Common myeloid progenitor, CD34-positive (primary cell): ENCODE measurements around the gene BANK1. TPM values are rescaled to one million over a fixed set of nuclear protein-coding genes. Genes with fewer than 3 reads are reported as not detected.

Experiments used
- CTCF ChIA-PET: fragments of 350-600 bp; sonication (Branson Sonifier 250); formaldehyde crosslinking; loops from one replicate; lab custom pipeline; 2021; ENCODE audit warnings: antibody characterized with exemption; lab: Charles Lee
- POLR2A ChIA-PET: fragments of 350-600 bp; sonication (Branson Sonifier 250); formaldehyde crosslinking; loops from one replicate; lab custom pipeline; 2021; ENCODE audit warnings: antibody characterized with exemption; lab: Charles Lee
- DNase-seq, 3 donors: peaks; one replicate each; pipeline versions ENCODE4 v3.0.0 to v3.0.0-alpha.2; 2013
- H3K27ac ChIP-seq, 2 experiments: 1 replicate in 1 of 2; 2 replicates in 1 of 2; pipeline ENCODE4 v1.7.0; 2013; ENCODE audit warnings: inconsistent platforms in 2 of 2, low read length in 2 of 2, mild to moderate bottlenecking in 2 of 2, low read depth in 1 of 2, moderate library complexity in 1 of 2; ENCODE audit not compliant: severe bottlenecking in 2 of 2, insufficient read depth in 1 of 2, poor library complexity in 1 of 2
- H3K27me3 ChIP-seq, 5 experiments: replicated peaks in 2 of 5; 1 replicate in 3 of 5; 2 replicates in 2 of 5; pipeline versions ENCODE4 v1.6.1 to v1.7.0; 2013; ENCODE audit warnings: low read length in 4 of 5, mild to moderate bottlenecking in 2 of 5, moderate library complexity in 2 of 5, inconsistent platforms in 1 of 5; ENCODE audit not compliant: insufficient read depth in 5 of 5, control insufficient read depth in 4 of 5
- H3K36me3 ChIP-seq, 4 experiments: 1 replicate in 2 of 4; 2 replicates in 2 of 4; pipeline versions ENCODE4 v1.6.1 to v1.7.0; 2013; ENCODE audit warnings: low read length in 3 of 4, control low read depth in 1 of 4, mild to moderate bottlenecking in 1 of 4; ENCODE audit not compliant: control insufficient read depth in 4 of 4, insufficient read depth in 4 of 4
- H3K4me1 ChIP-seq, 4 experiments: 1 replicate in 3 of 4; 2 replicates in 1 of 4; pipeline versions ENCODE4 v1.6.1 to v1.7.1; 2013; ENCODE audit warnings: low read length in 3 of 4, mild to moderate bottlenecking in 3 of 4, control low read depth in 1 of 4, inconsistent platforms in 1 of 4, moderate library complexity in 1 of 4; ENCODE audit not compliant: control insufficient read depth in 4 of 4, insufficient read depth in 4 of 4; ENCODE audit errors: control extremely low read depth in 1 of 4
- H3K4me3 ChIP-seq, 7 experiments: 1 replicate in 4 of 7; 2 replicates in 3 of 7; pipeline versions ENCODE4 v1.5.1 to v1.7.0; 2013; ENCODE audit warnings: mild to moderate bottlenecking in 7 of 7, low read length in 6 of 7, moderate library complexity in 6 of 7, inconsistent platforms in 2 of 7, low read depth in 2 of 7, control low read depth in 1 of 7; ENCODE audit not compliant: insufficient read depth in 4 of 7, control insufficient read depth in 1 of 7; ENCODE audit errors: extremely low read depth in 1 of 7
- H3K9me3 ChIP-seq, 5 experiments: 1 replicate in 4 of 5; 2 replicates in 1 of 5; pipeline versions ENCODE4 v1.6.1 to v1.7.1; 2013; ENCODE audit warnings: low read length in 4 of 5, mild to moderate bottlenecking in 2 of 5, inconsistent platforms in 1 of 5, low read depth in 1 of 5, moderate library complexity in 1 of 5; ENCODE audit not compliant: control insufficient read depth in 4 of 5, insufficient read depth in 2 of 5; ENCODE audit errors: control extremely low read depth in 1 of 5
- WGBS: methylation state at CpG from one replicate; pipeline ENCODE4 v1.1.5; 2013; ENCODE audit not compliant: insufficient coverage; 5-methylcytosine and 5-hydroxymethylcytosine counted together
- polyA plus RNA-seq: library from polyadenylated mRNA; unstranded; fragments of 120-200 nt; gene quantifications from one replicate; pipeline ENCODE4 v1.2.1, GENCODE V29; 2013

The BANK1 gene, protein sequence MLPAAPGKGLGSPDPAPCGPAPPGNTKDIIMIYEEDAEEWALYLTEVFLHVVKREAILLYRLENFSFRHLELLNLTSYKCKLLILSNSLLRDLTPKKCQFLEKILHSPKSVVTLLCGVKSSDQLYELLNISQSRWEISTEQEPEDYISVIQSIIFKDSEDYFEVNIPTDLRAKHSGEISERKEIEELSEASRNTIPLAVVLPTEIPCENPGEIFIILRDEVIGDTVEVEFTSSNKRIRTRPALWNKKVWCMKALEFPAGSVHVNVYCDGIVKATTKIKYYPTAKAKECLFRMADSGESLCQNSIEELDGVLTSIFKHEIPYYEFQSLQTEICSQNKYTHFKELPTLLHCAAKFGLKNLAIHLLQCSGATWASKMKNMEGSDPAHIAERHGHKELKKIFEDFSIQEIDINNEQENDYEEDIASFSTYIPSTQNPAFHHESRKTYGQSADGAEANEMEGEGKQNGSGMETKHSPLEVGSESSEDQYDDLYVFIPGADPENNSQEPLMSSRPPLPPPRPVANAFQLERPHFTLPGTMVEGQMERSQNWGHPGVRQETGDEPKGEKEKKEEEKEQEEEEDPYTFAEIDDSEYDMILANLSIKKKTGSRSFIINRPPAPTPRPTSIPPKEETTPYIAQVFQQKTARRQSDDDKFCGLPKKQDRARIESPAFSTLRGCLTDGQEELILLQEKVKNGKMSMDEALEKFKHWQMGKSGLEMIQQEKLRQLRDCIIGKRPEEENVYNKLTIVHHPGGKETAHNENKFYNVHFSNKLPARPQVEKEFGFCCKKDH
- polyA plus RNA-seq: 11.3 TPM

DNA sequence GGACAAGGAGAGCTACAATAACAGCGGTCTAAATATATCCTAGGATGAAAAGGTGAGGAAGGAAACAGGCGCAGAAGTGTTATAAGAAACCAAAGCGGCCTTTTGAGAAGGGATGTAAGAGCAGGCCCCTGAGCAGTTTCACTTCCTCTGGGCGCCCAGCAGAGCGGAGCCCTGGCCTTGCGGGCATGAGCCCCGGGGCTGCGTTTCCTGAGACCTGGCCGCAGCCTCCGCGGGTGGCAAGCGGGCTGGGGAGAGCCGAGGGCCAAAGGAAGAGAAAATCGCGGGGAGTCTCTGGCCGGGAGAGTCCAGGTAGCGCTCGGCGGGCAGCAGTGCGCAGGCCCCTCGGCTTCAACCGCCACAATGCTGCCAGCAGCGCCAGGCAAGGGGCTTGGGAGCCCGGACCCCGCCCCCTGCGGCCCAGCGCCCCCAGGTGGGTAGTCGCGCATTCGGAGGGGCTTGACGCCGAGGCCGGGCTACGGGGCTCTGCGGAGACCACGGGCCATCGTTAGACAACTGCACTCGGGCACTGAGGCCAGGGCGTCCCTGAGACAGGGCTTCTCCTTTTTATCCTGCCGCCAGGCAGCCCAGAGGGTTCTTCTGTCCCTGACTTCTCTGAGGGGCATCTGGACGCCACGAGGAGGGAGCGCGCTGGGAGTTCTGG, at the start of gene BANK1:
BANK1 (plus strand) TSS at position 210 of the 661 bp plus-strand sequence; CDS start at position 361, 151 bp downstream.
- Histone ChIP-seq H3K27me3 (no peaks in the 10 kb centered on the region), H3K36me3 (no peaks in the 10 kb centered on the region), H3K4me1 (peaks cover 4 to 32% (median 21%) of the 10 kb centered on the region in 4 experiments), H3K4me3 (peak within 1 kb of the TSS; percentile 46 to 82 (median 75)), H3K9me3 (no peaks in the 10 kb centered on the region), H3K27ac (peak within 1 kb of the TSS; percentile 72 to 82)
- ChIA-PET CTCF (no interaction called here), POLR2A (no interaction called here)
- peak; percentile 82 to 90 (median 84) for DNase-seq
- WGBS: under 1% methylated on average over 38 of the region's 44 CpGs

DNA sequence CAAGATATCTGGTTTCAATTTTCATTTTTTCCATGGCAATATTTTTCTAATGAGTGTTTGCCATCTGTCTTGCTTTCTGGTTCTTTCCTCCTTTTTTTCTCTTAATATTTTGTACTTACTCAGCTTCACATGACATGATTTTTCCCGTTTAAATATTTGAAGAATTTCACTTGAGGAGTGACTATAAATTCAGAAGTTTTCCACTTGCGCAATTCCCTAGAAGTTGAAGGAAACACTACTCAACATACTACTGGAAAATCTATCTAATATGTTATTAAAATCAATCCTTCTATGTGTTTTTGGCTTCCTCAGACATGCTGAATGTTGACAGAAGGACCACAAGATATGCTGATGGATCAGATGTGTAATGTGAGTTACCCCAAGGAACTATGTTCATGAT, 36.8 kb upstream of the BANK1 start:
- Histone ChIP-seq H3K4me1 (no peaks in the 10 kb centered on the region), H3K4me3 (no peak overlapping the region), H3K9me3 (no peaks in the 10 kb centered on the region), H3K27me3 (no peaks in the 10 kb centered on the region), H3K36me3 (no peaks in the 10 kb centered on the region), H3K27ac (no peak overlapping the region)
- DNase-seq: no peak
- CTCF ChIA-PET: interaction anchor here (1.4 kb wide), 1 partner anchor 8 kb away, joined by 3 read pairs; no protein-coding TSS in a partner anchor
- POLR2A ChIA-PET: no interaction called here
- WGBS: no CpG with 5 or more reads among the region's 2 CpGs

- H3K36me3 ChIP-seq: no peaks in the 10 kb centered on the region
- H3K9me3 ChIP-seq: peaks cover 0 to 5% (median 0%) of the 10 kb centered on the region in 5 experiments
- H3K27me3 ChIP-seq: no peaks in the 10 kb centered on the region
- H3K4me1 ChIP-seq: no peaks in the 10 kb centered on the region
- WGBS: 71% methylated on average over 1 of the region's 2 CpGs
- H3K4me3 ChIP-seq: no peak overlapping the region
- POLR2A ChIA-PET: no interaction called here
- CTCF ChIA-PET: interaction anchor here (1.1 kb wide), 1 partner anchor 9 kb away, joined by 3 read pairs; no protein-coding TSS in a partner anchor
- no peak for DNase-seq
- H3K27ac ChIP-seq: no peak overlapping the region
Measured at GRCh38 chr4:101756181-101756580, 34.3 kb upstream of the BANK1 start.

GRCh38 chr4:101761405-101761804, 29.1 kb upstream of the BANK1 start:
- WGBS: 67% methylated on average over 1 of the region's 1 CpG
- no peak overlapping the region for H3K4me3 ChIP-seq
- DNase-seq: no peak
- CTCF ChIA-PET: no interaction called here
- no peaks in the 10 kb centered on the region for H3K4me1 ChIP-seq
- no peak overlapping the region for H3K27ac ChIP-seq
- H3K36me3 ChIP-seq: no peaks in the 10 kb centered on the region
- H3K27me3 ChIP-seq: no peaks in the 10 kb centered on the region
- peaks cover 0 to 5% (median 0%) of the 10 kb centered on the region in 5 experiments for H3K9me3 ChIP-seq
- POLR2A ChIA-PET: no interaction called here

DNA sequence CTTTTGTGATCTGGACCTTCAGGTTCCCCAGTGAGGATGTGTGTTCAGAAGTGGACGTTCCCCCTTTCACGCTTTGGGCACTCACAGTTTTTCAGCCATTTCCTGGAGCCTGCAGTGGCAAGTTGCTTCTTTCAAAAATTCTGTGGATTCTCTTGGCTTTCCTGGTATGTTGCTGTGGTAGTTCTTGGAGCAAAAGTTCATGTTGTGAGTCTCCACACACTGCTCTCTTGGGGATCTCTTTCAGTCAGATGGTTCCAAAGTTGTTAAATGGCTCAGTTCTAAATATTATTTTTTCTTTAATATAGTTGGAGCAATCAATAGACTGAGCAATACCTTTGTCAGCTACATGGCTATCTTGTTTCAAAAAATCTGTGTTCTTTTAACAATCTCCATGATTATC, 28.5 kb upstream of the BANK1 start:
- POLR2A ChIA-PET: no interaction called here
- no peak for DNase-seq
- H3K4me1 ChIP-seq: no peaks in the 10 kb centered on the region
- no peak overlapping the region for H3K4me3 ChIP-seq
- CTCF ChIA-PET: interaction anchor here (0.6 to 0.9 kb wide), 2 partner anchors 8 to 505 kb away, joined by 3 read pairs; no protein-coding TSS in a partner anchor
- no peaks in the 10 kb centered on the region for H3K27me3 ChIP-seq
- H3K36me3 ChIP-seq: no peaks in the 10 kb centered on the region
- no peak overlapping the region for H3K27ac ChIP-seq
- 80% methylated on average over 2 of the region's 2 CpGs for WGBS
- H3K9me3 ChIP-seq: peaks cover 0 to 5% (median 0%) of the 10 kb centered on the region in 5 experiments

GRCh38 chr4:101762534-101762933, 28.0 kb upstream of the BANK1 start:
- H3K27me3 ChIP-seq: no peaks in the 10 kb centered on the region
- no peak overlapping the region for H3K4me3 ChIP-seq
- peaks cover 0 to 5% (median 0%) of the 10 kb centered on the region in 5 experiments for H3K9me3 ChIP-seq
- H3K36me3 ChIP-seq: no peaks in the 10 kb centered on the region
- ChIA-PET POLR2A (no interaction called here), CTCF (interaction anchor here (0.9 kb wide), 1 partner anchor 9 kb away, joined by 3 read pairs; no protein-coding TSS in a partner anchor)
- no peak for DNase-seq
- WGBS: 85% methylated on average over 2 of the region's 2 CpGs
- H3K4me1 ChIP-seq: no peaks in the 10 kb centered on the region
- H3K27ac ChIP-seq: no peak overlapping the region
